Transverse colon (tissue), 4 donors: ENCODE results near the gene FARP1.
A peak's percentile ranks its signal among the peaks of the same experiment; 100 is the strongest.

Source experiments
- CTCF ChIP-seq, 5 experiments: fragments of 200-600 bp in 3 of 5; fragments of 450-650 bp in 2 of 5; sonication (generic) in 3 of 5; IDR thresholded peaks; 1 replicate in 2 of 5; 2 replicates in 3 of 5; pipeline ENCODE4 v1.5.1; 2016 to 2017; ENCODE audit warnings: antibody characterized with exemption in 5 of 5, inconsistent platforms in 3 of 5, mild to moderate bottlenecking in 2 of 5, moderate library complexity in 1 of 5
- EP300 ChIP-seq: sonication (generic); formaldehyde crosslinking; IDR thresholded peaks from one replicate; pipeline ENCODE4 v1.6.1; 2017; ENCODE audit warnings: antibody characterized with exemption, low read depth
- POLR2A ChIP-seq: fragments of 450-650 bp; IDR thresholded peaks from one replicate; pipeline ENCODE4 v1.6.1; 2016; ENCODE audit warnings: antibody characterized with exemption, mild to moderate bottlenecking, moderate library complexity
- POLR2AphosphoS5 ChIP-seq, 3 donors: sonication (generic); formaldehyde crosslinking; IDR thresholded peaks; one replicate each; pipeline ENCODE4 v1.6.1; 2016; ENCODE audit warnings: antibody characterized with exemption in 3 of 3

DNA sequence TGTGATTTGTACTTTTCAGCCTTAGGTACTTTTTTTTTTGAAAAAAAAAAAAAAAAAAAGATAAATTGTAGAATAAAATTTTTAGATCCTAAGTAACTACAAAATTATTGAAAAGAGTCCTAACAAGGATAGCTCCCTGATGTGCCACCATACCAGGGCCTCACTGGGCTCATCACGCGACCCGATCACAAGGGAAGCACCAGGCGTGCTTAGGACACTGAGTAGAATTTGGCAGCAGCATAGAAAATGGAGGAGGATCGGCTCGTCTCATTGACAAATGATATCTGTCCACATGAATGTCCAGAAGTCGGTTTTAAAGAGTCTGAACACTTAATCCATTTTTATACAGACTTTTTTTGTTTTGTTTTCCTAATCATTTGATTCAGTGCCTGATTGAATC is 255.0 kb downstream of the FARP1 start:
- TF ChIP-seq EP300 = no peak
- no peak for TF ChIP-seq POLR2A
- TF ChIP-seq POLR2AphosphoS5 (IDR thresholded peaks at IDR 0.05) = peak in 1 of 3 donors; percentile 10
- no peak for TF ChIP-seq CTCF (IDR thresholded peaks at IDR 0.05)
